ENCODE data around the gene SYTL1. TPM values are rescaled to one million over a fixed set of nuclear protein-coding genes. Genes with fewer than 3 reads are reported as not detected.

The SYTL1 gene
- total RNA-seq, 1 donor from 2014 or later: 56.2 TPM

GRCh38 chr1:27343639-27344025 lies 1.8 kb downstream of the SYTL1 start:
- Histone ChIP-seq H3K27me3 (no peaks in the 10 kb centered on the region), H3K4me1 (peaks cover 36% of the 10 kb centered on the region), H3K4me3 (peak overlapping the region in 1 of 2 donors; percentile 50), H3K36me3 (no peaks in the 10 kb centered on the region), H3K9me3 (no peaks in the 10 kb centered on the region), H3K27ac (peak overlapping the region; percentile 76)
- intact Hi-C loops (cut with DNase I): no loop called here
- no peak for DNase-seq (ENCODE audit: extremely low spot score in 2 of 2)
- TF ChIP-seq CTCF (IDR thresholded peaks at IDR 0.05) (no peak), POLR2AphosphoS5 (IDR thresholded peaks at IDR 0.05; ENCODE audit: insufficient read depth in 1 of 2, low read depth in 1 of 2) (no peak), POLR2A (IDR thresholded peaks at IDR 0.05) (no peak)

- intact Hi-C loops (cut with DNase I): no loop called here
- H3K27ac ChIP-seq: no peak overlapping the region
- H3K4me3 ChIP-seq: no peak overlapping the region
- TF ChIP-seq CTCF (IDR thresholded peaks at IDR 0.05) (no peak), POLR2AphosphoS5 (IDR thresholded peaks at IDR 0.05; ENCODE audit: insufficient read depth in 1 of 2, low read depth in 1 of 2) (no peak), POLR2A (IDR thresholded peaks at IDR 0.05) (no peak)
- no peaks in the 10 kb centered on the region for H3K36me3 ChIP-seq
- DNase-seq (ENCODE audit: extremely low spot score in 2 of 2): no peak
- H3K9me3 ChIP-seq: no peaks in the 10 kb centered on the region
- H3K27me3 ChIP-seq: no peaks in the 10 kb centered on the region
- peaks cover 53% of the 10 kb centered on the region for H3K4me1 ChIP-seq
Measured at GRCh38 chr1:27345272-27345671, 3.5 kb downstream of the SYTL1 start.

DNA sequence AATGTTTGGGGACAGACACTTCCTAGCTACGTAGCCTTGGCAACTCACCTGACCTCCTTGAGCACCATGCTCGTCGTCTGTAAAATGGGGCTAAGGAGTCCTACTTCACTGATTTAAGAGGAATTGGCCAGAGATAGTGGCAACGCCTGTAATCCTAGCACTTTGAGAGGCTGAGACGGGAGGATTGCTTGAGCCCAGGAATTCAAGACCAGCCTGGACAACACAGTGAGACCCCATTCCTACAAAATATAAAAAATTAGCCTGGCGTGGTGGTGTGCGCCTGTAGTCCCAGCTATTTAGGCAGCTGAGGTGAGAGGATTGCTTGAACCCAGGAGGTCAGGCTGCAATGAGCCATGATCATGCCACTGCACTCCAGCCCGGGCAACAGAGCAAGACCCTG lies 4.5 kb downstream of the SYTL1 start:
- DNase-seq (ENCODE audit: extremely low spot score in 2 of 2): no peak
- H3K4me3 ChIP-seq: no peak overlapping the region
- no peaks in the 10 kb centered on the region for H3K27me3 ChIP-seq
- H3K36me3 ChIP-seq: no peaks in the 10 kb centered on the region
- peaks cover 54% of the 10 kb centered on the region for H3K4me1 ChIP-seq
- TF ChIP-seq CTCF (IDR thresholded peaks at IDR 0.05): no peak
- TF ChIP-seq POLR2AphosphoS5 (IDR thresholded peaks at IDR 0.05; ENCODE audit: insufficient read depth in 1 of 2, low read depth in 1 of 2): no peak
- TF ChIP-seq POLR2A (IDR thresholded peaks at IDR 0.05): no peak
- no peaks in the 10 kb centered on the region for H3K9me3 ChIP-seq
- H3K27ac ChIP-seq: no peak overlapping the region
- intact Hi-C loops (cut with DNase I): no loop called here

GRCh38 chr1:27346991-27347624 lies 5.3 kb downstream of the SYTL1 start:
- Histone ChIP-seq H3K27me3 (no peaks in the 10 kb centered on the region), H3K27ac (no peak overlapping the region), H3K4me3 (no peak overlapping the region), H3K4me1 (peaks cover 49% of the 10 kb centered on the region), H3K36me3 (no peaks in the 10 kb centered on the region), H3K9me3 (no peaks in the 10 kb centered on the region)
- no peak for DNase-seq (ENCODE audit: extremely low spot score in 2 of 2)
- intact Hi-C loops (cut with DNase I): no loop called here
- TF ChIP-seq CTCF (IDR thresholded peaks at IDR 0.05) (no peak), POLR2AphosphoS5 (IDR thresholded peaks at IDR 0.05; ENCODE audit: insufficient read depth in 1 of 2, low read depth in 1 of 2) (no peak)

- no peaks in the 10 kb centered on the region for H3K9me3 ChIP-seq
- intact Hi-C loops (cut with DNase I): no loop called here
- H3K4me3 ChIP-seq: peak overlapping the region; percentile 37 to 65
- DNase-seq (ENCODE audit: extremely low spot score in 2 of 2): no peak
- peaks cover 44% of the 10 kb centered on the region for H3K4me1 ChIP-seq
- H3K27ac ChIP-seq: peak overlapping the region; percentile 31
- TF ChIP-seq POLR2AphosphoS5 (IDR thresholded peaks at IDR 0.05; ENCODE audit: insufficient read depth in 1 of 2, low read depth in 1 of 2) (peak in 1 of 2 donors; percentile 23), CTCF (IDR thresholded peaks at IDR 0.05) (no peak), POLR2A (IDR thresholded peaks at IDR 0.05) (no peak)
- H3K36me3 ChIP-seq: peaks cover 0 to 11% of the 10 kb centered on the region in 2 donors
- H3K27me3 ChIP-seq: no peaks in the 10 kb centered on the region
Measured at GRCh38 chr1:27348861-27349783, 7.3 kb downstream of the SYTL1 start.
